K562 (cell line): ENCODE data around the gene SPAG7. TPM values are rescaled to one million over a fixed set of nuclear protein-coding genes. Genes with fewer than 3 reads are reported as not detected.

ENCODE experiments used
- ATAC-seq: fragments of 200-7000 bp; cut with Tn5 transposase; 3 replicates; pipeline ENCODE4 v1.9.1; 2020; ENCODE audit warnings: moderate library complexity
- BruUV-seq: library from RNA; stranded (reverse); fragments of 400-500 nt; replicated peaks from 2 replicates; lab custom pipeline; 2021; lab: Mats Ljungman, UMichigan
- CTCF ChIA-PET: fragments of 300-600 bp; formaldehyde crosslinking; extraction: SDS; loops from one replicate; lab custom pipeline; 2021; ENCODE audit warnings: low intra/inter-chr PET ratio; lab: Yijun Ruan, JAX
- POLR2A ChIA-PET: fragments of 300-600, 350-650 bp; sonication (Branson Sonifier 250); formaldehyde crosslinking; extraction: SDS; loops from one replicate; lab custom pipeline; 2021; ENCODE audit warnings: antibody characterized with exemption, inconsistent platforms; lab: Yijun Ruan, JAX
- DNase-seq, 4 experiments: peaks; one replicate each; pipeline versions ENCODE4 v3.0.0 to v3.0.0-alpha.2; 2011 to 2018; ENCODE audit warnings: low spot score in 3 of 4, mixed read lengths in 3 of 4; ENCODE audit errors: extremely low read depth in 1 of 4
- FAIRE-seq: peaks from 2 replicates; lab custom pipeline; 2011; peaks lifted over from hg19 to GRCh38; lab: Jason Lieb, UNC
- H2AFZ ChIP-seq: 2 replicates; pipeline ENCODE4 v1.6.0; 2011; ENCODE audit warnings: low read depth, low read length, control low read depth, inconsistent platforms
- H3K27ac ChIP-seq: fragments of 200-600 bp; 3 replicates; pipeline ENCODE4 v1.8.0; 2011; ENCODE audit warnings: low read depth, mild to moderate bottlenecking, control low read depth, inconsistent platforms, low read length, moderate library complexity, mixed read lengths; ENCODE audit errors: extremely low read depth
- H3K27me3 ChIP-seq, 2 experiments: fragments of 300-600 bp in 1 of 2; 2 replicates in 1 of 2; 3 replicates in 1 of 2; pipeline versions ENCODE4 v1.6.0 to v1.8.0; 2011; ENCODE audit warnings: inconsistent platforms in 2 of 2, low read length in 2 of 2, mild to moderate bottlenecking in 1 of 2, mixed read lengths in 1 of 2, moderate library complexity in 1 of 2; ENCODE audit not compliant: control insufficient read depth in 2 of 2, insufficient read depth in 2 of 2
- H3K36me3 ChIP-seq: fragments of 300-600 bp; 3 replicates; pipeline ENCODE4 v1.8.0; 2011; ENCODE audit warnings: mild to moderate bottlenecking, low read length, inconsistent platforms; ENCODE audit not compliant: control insufficient read depth, insufficient read depth
- H3K4me1 ChIP-seq, 2 experiments: fragments of 200-600 bp in 1 of 2; replicated peaks in 1 of 2; 2 replicates in 1 of 2; 3 replicates in 1 of 2; pipeline versions ENCODE4 v1.5.1 to v1.8.0; 2011; ENCODE audit warnings: inconsistent platforms in 2 of 2, low read length in 2 of 2, mild to moderate bottlenecking in 1 of 2, mixed read lengths in 1 of 2, moderate library complexity in 1 of 2; ENCODE audit not compliant: control insufficient read depth in 2 of 2, insufficient read depth in 2 of 2
- H3K4me2 ChIP-seq: 2 replicates; pipeline ENCODE4 v1.6.1; 2011; ENCODE audit warnings: low read length, control low read depth, inconsistent platforms, mixed read lengths; ENCODE audit not compliant: insufficient read depth
- H3K4me3 ChIP-seq: fragments of 200-600 bp; sonication (generic), shearing (Covaris generic); 2 replicates; pipeline ENCODE4 v1.5.1; 2016; ENCODE audit warnings: control low read depth, inconsistent platforms
- H3K79me2 ChIP-seq: fragments of 200-600 bp; 3 replicates; pipeline ENCODE4 v1.8.0; 2011; ENCODE audit warnings: low read length, inconsistent platforms; ENCODE audit not compliant: control insufficient read depth, insufficient read depth
- H3K9ac ChIP-seq, 2 experiments: 2 replicates each; pipeline versions ENCODE4 v1.6.0 to v1.6.1; 2011; ENCODE audit warnings: low read depth in 2 of 2, low read length in 2 of 2, control low read depth in 1 of 2, inconsistent platforms in 1 of 2, mild to moderate bottlenecking in 1 of 2, mixed read lengths in 1 of 2; ENCODE audit not compliant: insufficient read depth in 1 of 2
- H3K9me1 ChIP-seq: one replicate; pipeline ENCODE4 v1.6.0; 2011; ENCODE audit warnings: inconsistent platforms, mild to moderate bottlenecking, low read length, moderate library complexity; ENCODE audit not compliant: control insufficient read depth, insufficient read depth
- H3K9me3 ChIP-seq: replicated peaks from 2 replicates; pipeline ENCODE4 v1.5.1; 2011; ENCODE audit warnings: low read depth, low read length, inconsistent platforms; ENCODE audit not compliant: control insufficient read depth, insufficient read depth
- H4K20me1 ChIP-seq: replicated peaks from 2 replicates; pipeline ENCODE4 v1.6.1; 2011; ENCODE audit warnings: low read length, inconsistent platforms, mixed read lengths; ENCODE audit not compliant: control insufficient read depth, insufficient read depth
- CTCF ChIP-seq, 3 experiments: IDR thresholded peaks in 2 of 3; conservative IDR thresholded peaks in 1 of 3; 2 replicates each; pipeline ENCODE4 v1.5.1; 2011 to 2012; ENCODE audit warnings: low read length in 3 of 3, mild to moderate bottlenecking in 3 of 3, control low read depth in 2 of 3, improper control_type of control experiment in 1 of 3, inconsistent platforms in 1 of 3, low read depth in 1 of 3, mixed read lengths in 1 of 3, moderate library complexity in 1 of 3; ENCODE audit not compliant: insufficient read depth in 2 of 3
- CTCFL ChIP-seq: IDR thresholded peaks from 2 replicates; pipeline ENCODE4 v1.6.1; 2011; ENCODE audit warnings: borderline replicate concordance, low read depth, mild to moderate bottlenecking, moderate library complexity, low read length; ENCODE audit not compliant: insufficient read depth, poor library complexity, severe bottlenecking
- KDM5B ChIP-seq: fragments of 200-600 bp; sonication (generic); IDR thresholded peaks from 2 replicates; pipeline ENCODE4 v1.6.1; 2012; ENCODE audit warnings: low read depth, mild to moderate bottlenecking, moderate library complexity, low read length, control low read depth, inconsistent platforms; ENCODE audit not compliant: insufficient replicate concordance
- PCBP1 ChIP-seq: fragments of 200-400 bp; formaldehyde crosslinking; IDR thresholded peaks from 2 replicates; pipeline ENCODE4 v1.6.1; 2018; ENCODE audit warnings: mild to moderate bottlenecking, low read depth, low read length; ENCODE audit not compliant: poor library complexity, severe bottlenecking
- PRDM10 ChIP-seq: fragments of 450-650 bp; IDR thresholded peaks from 2 replicates; pipeline ENCODE4 v1.6.1; 2018; ENCODE audit not compliant: partially characterized antibody
- WGBS: fragments of 100-300 bp; shearing (Covaris generic); methylation state at CpG from one replicate; pipeline ENCODE4 v1.1.6; 2016; ENCODE audit warnings: low coverage, mixed read lengths; ENCODE audit not compliant: insufficient coverage; ENCODE audit errors: missing lambda C conversion rate; 5-methylcytosine and 5-hydroxymethylcytosine counted together
- in situ Hi-C: fragments of 300-500 bp; cut with MboI; formaldehyde crosslinking; loops from 4 replicates; pipeline ENCODE4 v1.15.0; 2018; ENCODE audit warnings: inconsistent platforms, mixed read lengths
- intact Hi-C: fragments of 100-400 bp; cut with micrococcal nuclease; formaldehyde crosslinking; loops from 2 replicates; pipeline ENCODE4 v1.14.2; 2022
- polyA plus RNA-seq, 8 experiments: library from polyadenylated mRNA; depleted of rRNA in 4 of 8; stranded (reverse) in 5 of 8; unstranded in 3 of 8; fragments of >200 nt; fragmentation: Nextera tagmentation in 2 of 8; fragmentation: Illumina TruSeq in 1 of 8; extraction: Ambion mirVana in 2 of 8; extraction: Trizol in 1 of 8; gene quantifications; 2 replicates each; pipeline versions ENCODE4 v1.2.1 to v1.2.3, GENCODE V29; 2011 to 2014; ENCODE audit warnings: inconsistent platforms in 1 of 8, missing spikeins in 1 of 8
- total RNA-seq, 7 experiments: library from RNA; depleted of rRNA in 6 of 7; stranded (reverse); fragments of >200 nt in 6 of 7; fragmentation: Illumina TruSeq in 2 of 7; extraction: Trizol in 2 of 7; gene quantifications; 2 replicates each; pipeline versions ENCODE4 v1.2.1 to v1.2.3, GENCODE V29; 2011 to 2021; ENCODE audit warnings: low replicate concordance in 1 of 7

The SPAG7 gene
- total and polyA plus RNA-seq, 9 of the 15 experiments (the other 6 are each of a cell fraction or from before 2014, with no cell fraction given), result 5.6 to 53.5 (median 36.3) TPM

GRCh38 chr17:4958102-4958501 is 9.5 kb downstream of the SPAG7 start (continued):
- no peak for TF ChIP-seq PCBP1

GRCh38 chr17:4956493-4957061 is 11.0 kb downstream of the SPAG7 start:
- FAIRE-seq, result peak; percentile 23
- Histone ChIP-seq H3K4me2 (no peak overlapping the region), H3K9me1 (no peaks in the 10 kb centered on the region), H3K27me3 (no peaks in the 10 kb centered on the region), H3K36me3 (no peaks in the 10 kb centered on the region; the same call in 2 of the 3 replicates), H3K4me3 (no peak overlapping the region), H3K4me1 (peaks cover 11 to 29% of the 10 kb centered on the region in 2 experiments), H3K79me2 (peaks cover 4% of the 10 kb centered on the region), H3K9ac (no peak overlapping the region), H3K27ac (no peak overlapping the region), H2AFZ (no peak overlapping the region), H3K9me3 (no peaks in the 10 kb centered on the region), H4K20me1 (no peaks in the 10 kb centered on the region)
- peak in 2 of 4 experiments; percentile 18 to 59 for DNase-seq
- ChIA-PET POLR2A (interaction anchor here (1.1 kb wide), 1 partner anchor 16 kb away, joined by 7 read pairs; the partner anchor contains the start of gene RNF167), CTCF (interaction anchor here (0.6 kb wide), 1 partner anchor 101 kb away, joined by 3 read pairs; no protein-coding TSS in a partner anchor)
- in situ Hi-C loops, result no loop called here
- BruUV-seq, result no TSS peak
- intact Hi-C loops, result no loop called here
- WGBS, result 41% methylated on average over 6 of the region's 10 CpGs
- peak; percentile 70 for TF ChIP-seq CTCFL
- TF ChIP-seq PRDM10, result peak; percentile 65
- no peak for TF ChIP-seq KDM5B
- peak; percentile 37 to 51 (median 40); a peak in 4 of 6 replicates for TF ChIP-seq CTCF (IDR thresholded peaks at IDR 0.05 in 2 of 3, conservative IDR thresholded peaks at IDR 0.05 in 1 of 3; ENCODE audit: insufficient read depth in 2 of 3, low read depth in 1 of 3, low read length in 3 of 3)
- peak; percentile 50 for ATAC-seq
